ENCODE results near the gene RHBDL2. TPM values are rescaled to one million over a fixed set of nuclear protein-coding genes. Genes with fewer than 3 reads are reported as not detected.
"Not testable (repeated sequence)": the region's sequence is repeated elsewhere in the genome, so short reads cannot be mapped to it uniquely, and the experiment has no call there.

RHBDL2 gene
- total RNA-seq, 1 donor from 2014 or later: 0.32 TPM

DNA sequence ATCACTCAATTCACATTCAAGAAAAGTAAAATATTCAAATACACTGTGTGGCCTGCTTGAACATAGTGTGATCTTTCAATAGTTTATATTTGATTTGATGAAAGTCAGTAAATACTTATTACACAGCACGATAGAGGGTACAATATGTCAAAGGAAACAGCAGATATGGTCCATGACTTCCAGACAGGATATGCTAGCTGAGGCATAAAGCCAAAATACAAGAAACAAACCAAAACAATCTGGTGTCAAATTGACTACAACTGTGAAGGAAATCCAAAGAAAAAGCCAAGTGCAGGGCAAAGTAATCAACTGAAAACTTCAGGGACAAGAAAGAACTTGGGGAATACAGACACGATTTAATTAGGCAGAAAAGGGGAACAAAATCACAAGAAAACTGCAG lies 101.3 kb downstream of the RHBDL2 start:
- H3K27ac ChIP-seq: no peak overlapping the region
- DNase-seq (no peak), ATAC-seq (no peak)
- intact Hi-C loops (cut with DNase I): no loop called here
- peaks cover 86% of the 10 kb centered on the region for H3K36me3 ChIP-seq
- H3K4me3 ChIP-seq: no peak overlapping the region
- H3K9me3 ChIP-seq: no peaks in the 10 kb centered on the region
- TF ChIP-seq, protein P1, sequence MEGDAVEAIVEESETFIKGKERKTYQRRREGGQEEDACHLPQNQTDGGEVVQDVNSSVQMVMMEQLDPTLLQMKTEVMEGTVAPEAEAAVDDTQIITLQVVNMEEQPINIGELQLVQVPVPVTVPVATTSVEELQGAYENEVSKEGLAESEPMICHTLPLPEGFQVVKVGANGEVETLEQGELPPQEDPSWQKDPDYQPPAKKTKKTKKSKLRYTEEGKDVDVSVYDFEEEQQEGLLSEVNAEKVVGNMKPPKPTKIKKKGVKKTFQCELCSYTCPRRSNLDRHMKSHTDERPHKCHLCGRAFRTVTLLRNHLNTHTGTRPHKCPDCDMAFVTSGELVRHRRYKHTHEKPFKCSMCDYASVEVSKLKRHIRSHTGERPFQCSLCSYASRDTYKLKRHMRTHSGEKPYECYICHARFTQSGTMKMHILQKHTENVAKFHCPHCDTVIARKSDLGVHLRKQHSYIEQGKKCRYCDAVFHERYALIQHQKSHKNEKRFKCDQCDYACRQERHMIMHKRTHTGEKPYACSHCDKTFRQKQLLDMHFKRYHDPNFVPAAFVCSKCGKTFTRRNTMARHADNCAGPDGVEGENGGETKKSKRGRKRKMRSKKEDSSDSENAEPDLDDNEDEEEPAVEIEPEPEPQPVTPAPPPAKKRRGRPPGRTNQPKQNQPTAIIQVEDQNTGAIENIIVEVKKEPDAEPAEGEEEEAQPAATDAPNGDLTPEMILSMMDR (IDR thresholded peaks at IDR 0.05): no peak
- H3K27me3 ChIP-seq (ENCODE audit: low read depth): no peaks in the 10 kb centered on the region
- H3K4me1 ChIP-seq: peaks cover 15% of the 10 kb centered on the region

DNA sequence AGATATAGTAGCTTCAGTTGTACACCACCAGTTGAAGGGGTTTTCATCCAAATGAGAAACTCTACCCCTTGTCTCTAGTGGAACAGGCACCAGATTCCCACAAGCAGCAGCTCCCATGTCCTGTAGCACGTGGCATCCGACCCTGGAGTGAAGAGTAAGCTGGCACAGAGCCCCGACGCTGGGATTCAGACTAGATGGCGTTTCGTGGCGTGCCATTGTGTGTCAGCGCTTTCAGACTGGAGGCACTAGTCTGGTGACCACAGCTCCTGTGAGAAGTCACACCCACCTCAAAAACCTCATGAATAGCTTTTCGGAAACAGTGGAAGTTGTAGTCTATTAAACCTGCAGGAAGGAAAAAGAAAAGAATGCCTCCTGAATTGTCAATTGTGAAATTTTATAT lies 102.3 kb downstream of the RHBDL2 start:
- no peak for ATAC-seq
- intact Hi-C loops (cut with DNase I): no loop called here

DNA sequence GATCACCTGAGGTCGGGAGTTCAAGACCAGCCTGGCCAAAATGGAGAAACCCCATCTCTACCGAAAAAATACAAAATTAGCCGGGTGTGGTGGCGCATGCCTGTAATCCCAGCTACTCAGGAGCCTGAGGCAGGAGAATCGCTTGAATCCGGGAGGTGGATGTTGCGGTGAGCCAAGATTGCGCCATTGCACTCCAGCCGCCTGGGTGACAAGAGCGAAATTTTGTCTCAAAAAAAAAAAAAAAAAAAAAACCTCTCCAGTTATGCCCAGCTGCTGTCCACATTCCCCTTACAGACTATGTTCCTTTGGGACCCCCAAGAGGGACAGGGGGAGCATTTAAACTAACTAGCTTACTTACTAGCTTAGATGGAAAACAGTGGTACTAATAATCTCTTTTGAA lies 105.3 kb downstream of the RHBDL2 start:
- H3K4me3 ChIP-seq; DNase-seq; H3K27ac ChIP-seq; ATAC-seq; intact Hi-C loops (cut with DNase I); H3K27me3 ChIP-seq (ENCODE audit: low read depth); H3K9me3 ChIP-seq: not testable (repeated sequence)
- H3K4me1 ChIP-seq: peaks cover 26% of the 10 kb centered on the region
- H3K36me3 ChIP-seq: peaks cover 47% of the 10 kb centered on the region

More for the DNA sequence above, 102.3 kb downstream of the RHBDL2 start:
- TF ChIP-seq, protein P1 (IDR thresholded peaks at IDR 0.05): no peak
- peaks cover 20% of the 10 kb centered on the region for H3K4me1 ChIP-seq
- peaks cover 77% of the 10 kb centered on the region for H3K36me3 ChIP-seq
- no peak overlapping the region for H3K4me3 ChIP-seq
- H3K9me3 ChIP-seq: no peaks in the 10 kb centered on the region
- H3K27me3 ChIP-seq (ENCODE audit: low read depth): no peaks in the 10 kb centered on the region
- H3K27ac ChIP-seq: no peak overlapping the region
- DNase-seq: no peak

Other genes with a start within 250 kb of the RHBDL2 start
- 33.9 TPM for gene RRAGC, start 82.1 kb downstream of the RHBDL2 start, total RNA-seq
- 21.6 TPM for gene MYCBP, start 68.5 kb downstream of the RHBDL2 start, total RNA-seq
- not detected for gene GJA9, start 60.2 kb downstream of the RHBDL2 start, total RNA-seq
- gene AKIRIN1, start 49.4 kb upstream of the RHBDL2 start, total RNA-seq: 43.8 TPM
- 140 TPM for gene NDUFS5, start 84.5 kb upstream of the RHBDL2 start, total RNA-seq